Chondrocyte (in vitro differentiated cells): Measurements from ENCODE around the gene SOX18. TPM values are rescaled to one million over a fixed set of nuclear protein-coding genes. Genes with fewer than 3 reads are reported as not detected.
"Not testable (repeated sequence)": the region's sequence is repeated elsewhere in the genome, so short reads cannot be mapped to it uniquely, and the experiment has no call there.

Source experiments
- DNase-seq: peaks from one replicate; pipeline ENCODE4 v3.0.0; 2021; ENCODE audit warnings: mixed read lengths, low spot score
- H3K27ac Mint-ChIP-seq: one replicate; pipeline ENCODE4 v1.8.0; 2021; ENCODE audit warnings: mild to moderate bottlenecking, moderate library complexity, mixed read lengths; ENCODE audit not compliant: unreplicated experiment
- H3K27me3 Mint-ChIP-seq: 2 replicates; pipeline ENCODE4 v1.8.0; 2021; ENCODE audit warnings: low read depth, mixed read lengths
- H3K36me3 Mint-ChIP-seq: 2 replicates; pipeline ENCODE4 v1.8.0; 2021; ENCODE audit warnings: low read depth, mixed read lengths
- H3K4me1 Mint-ChIP-seq: 2 replicates; pipeline ENCODE4 v1.8.0; 2021; ENCODE audit warnings: low read depth, mild to moderate bottlenecking, mixed read lengths
- H3K4me3 Mint-ChIP-seq: one replicate; pipeline ENCODE4 v1.8.0; 2021; ENCODE audit warnings: mild to moderate bottlenecking, moderate library complexity, mixed read lengths; ENCODE audit not compliant: unreplicated experiment
- H3K9me3 Mint-ChIP-seq: 2 replicates; pipeline ENCODE4 v1.8.0; 2021; ENCODE audit warnings: low read depth, mixed read lengths
- CTCF ChIP-seq: fragments of 200-600 bp; sonication (generic); IDR thresholded peaks from 2 replicates; pipeline ENCODE4 v1.5.0; 2021; ENCODE audit warnings: antibody characterized with exemption, mild to moderate bottlenecking, moderate library complexity
- total RNA-seq: library from RNA; stranded (reverse); gene quantifications from 3 replicates; pipeline ENCODE4 v1.2.1, GENCODE V29; 2021

The SOX18 gene
- total RNA-seq, 1 donor from 2014 or later, result 2.3 TPM

- H3K27ac Mint-ChIP-seq, result no peak overlapping the region
- peaks cover 24% of the 10 kb centered on the region for H3K27me3 Mint-ChIP-seq
- no peak for DNase-seq
- TF ChIP-seq CTCF, result no peak
- H3K9me3 Mint-ChIP-seq, result peaks cover 3% of the 10 kb centered on the region
- H3K4me1 Mint-ChIP-seq, result no peaks in the 10 kb centered on the region
- H3K4me3 Mint-ChIP-seq, result no peak overlapping the region
- peaks cover 5% of the 10 kb centered on the region for H3K36me3 Mint-ChIP-seq
Observed at GRCh38 chr20:64093013-64093503, 43.6 kb upstream of the SOX18 start.

- no peak overlapping the region for H3K27ac Mint-ChIP-seq
- peaks cover 3% of the 10 kb centered on the region for H3K9me3 Mint-ChIP-seq
- no peaks in the 10 kb centered on the region for H3K4me1 Mint-ChIP-seq
- H3K36me3 Mint-ChIP-seq, result peaks cover 5% of the 10 kb centered on the region
- H3K4me3 Mint-ChIP-seq, result no peak overlapping the region
- no peak for DNase-seq
- no peak for TF ChIP-seq CTCF
- peaks cover 26% of the 10 kb centered on the region for H3K27me3 Mint-ChIP-seq
Observed at GRCh38 chr20:64092258-64093012, 43.0 kb upstream of the SOX18 start.

GRCh38 chr20:64091770-64092169 is 42.3 kb upstream of the SOX18 start:
- Mint-ChIP-seq H3K9me3 (peaks cover 1% of the 10 kb centered on the region), H3K36me3 (peaks cover 3% of the 10 kb centered on the region), H3K27ac (no peak overlapping the region), H3K27me3 (peaks cover 26% of the 10 kb centered on the region), H3K4me3 (no peak overlapping the region), H3K4me1 (no peaks in the 10 kb centered on the region)
- TF ChIP-seq CTCF, result no peak
- DNase-seq, result no peak

- no peaks in the 10 kb centered on the region for H3K36me3 Mint-ChIP-seq
- H3K27ac Mint-ChIP-seq, result no peak overlapping the region
- DNase-seq, result no peak
- no peaks in the 10 kb centered on the region for H3K4me1 Mint-ChIP-seq
- TF ChIP-seq CTCF, result no peak
- no peak overlapping the region for H3K4me3 Mint-ChIP-seq
- H3K27me3 Mint-ChIP-seq, result peaks cover 26% of the 10 kb centered on the region
- H3K9me3 Mint-ChIP-seq, result no peaks in the 10 kb centered on the region
Observed at GRCh38 chr20:64091340-64091739, 41.9 kb upstream of the SOX18 start.

GRCh38 chr20:64090165-64090564 is 40.7 kb upstream of the SOX18 start:
- no peaks in the 10 kb centered on the region for H3K4me1 Mint-ChIP-seq
- TF ChIP-seq CTCF, result no peak
- peaks cover 30% of the 10 kb centered on the region for H3K27me3 Mint-ChIP-seq
- no peak overlapping the region for H3K4me3 Mint-ChIP-seq
- H3K27ac Mint-ChIP-seq, result no peak overlapping the region
- H3K36me3 Mint-ChIP-seq, result no peaks in the 10 kb centered on the region
- no peaks in the 10 kb centered on the region for H3K9me3 Mint-ChIP-seq
- no peak for DNase-seq

GRCh38 chr20:64088586-64088985 is 39.1 kb upstream of the SOX18 start:
- not testable (repeated sequence) for H3K4me1 Mint-ChIP-seq, H3K9me3 Mint-ChIP-seq, H3K4me3 Mint-ChIP-seq, H3K36me3 Mint-ChIP-seq, DNase-seq, H3K27ac Mint-ChIP-seq
- peaks cover 34% of the 10 kb centered on the region for H3K27me3 Mint-ChIP-seq

GRCh38 chr20:64087226-64087825 is 37.9 kb upstream of the SOX18 start:
- peaks cover 29% of the 10 kb centered on the region for H3K27me3 Mint-ChIP-seq
- not testable (repeated sequence) for H3K4me1 Mint-ChIP-seq

More at GRCh38 chr20:64087226-64087825, 37.9 kb upstream of the SOX18 start:
- DNase-seq, H3K27ac Mint-ChIP-seq, H3K9me3 Mint-ChIP-seq, H3K36me3 Mint-ChIP-seq, H3K4me3 Mint-ChIP-seq: not testable (repeated sequence)
